CD14-positive monocyte (primary cell): ENCODE data around the gene KRTAP10-4. TPM values are rescaled to one million over a fixed set of nuclear protein-coding genes. Genes with fewer than 3 reads are reported as not detected.
"Not testable (repeated sequence)": the region's sequence is repeated elsewhere in the genome, so short reads cannot be mapped to it uniquely, and the experiment has no call there.

Source experiments
- DNase-seq, 3 donors: peaks; one replicate each; pipeline ENCODE4 v3.0.0-alpha.2; 2011 to 2022
- H2AFZ ChIP-seq: 2 replicates; pipeline ENCODE4 v1.6.0; 2012; ENCODE audit warnings: mild to moderate bottlenecking, low read depth, low read length, inconsistent platforms; ENCODE audit not compliant: insufficient read depth, poor library complexity, severe bottlenecking
- H3K27ac ChIP-seq, 2 donors: 1 replicate in 1 of 2; 2 replicates in 1 of 2; pipeline ENCODE4 v1.5.1; 2012 to 2013; ENCODE audit warnings: low read length in 2 of 2, control low read depth in 1 of 2, inconsistent platforms in 1 of 2, low read depth in 1 of 2, mild to moderate bottlenecking in 1 of 2
- H3K27me3 ChIP-seq, 2 donors: one replicate each; pipeline versions ENCODE4 v1.6.0 to v1.6.1; 2011 to 2013; ENCODE audit warnings: low read length in 2 of 2; ENCODE audit not compliant: control insufficient read depth in 2 of 2, insufficient read depth in 2 of 2
- H3K36me3 ChIP-seq, 2 donors: replicated peaks in 1 of 2; 1 replicate in 1 of 2; 2 replicates in 1 of 2; pipeline versions ENCODE4 v1.5.1 to v1.6.1; 2012 to 2013; ENCODE audit warnings: low read length in 2 of 2, control low read depth in 1 of 2, inconsistent platforms in 1 of 2, mild to moderate bottlenecking in 1 of 2; ENCODE audit not compliant: insufficient read depth in 2 of 2, control insufficient read depth in 1 of 2
- H3K4me1 ChIP-seq, 2 donors: 1 replicate in 1 of 2; 2 replicates in 1 of 2; pipeline versions ENCODE4 v1.5.1 to v1.6.1; 2012 to 2013; ENCODE audit warnings: low read length in 2 of 2, control low read depth in 1 of 2, inconsistent platforms in 1 of 2, mild to moderate bottlenecking in 1 of 2, moderate library complexity in 1 of 2; ENCODE audit not compliant: insufficient read depth in 2 of 2, control insufficient read depth in 1 of 2
- H3K4me2 ChIP-seq: replicated peaks from 2 replicates; pipeline ENCODE3; 2012; ENCODE audit warnings: low read length, moderate library complexity, mild to moderate bottlenecking; ENCODE audit not compliant: poor library complexity, severe bottlenecking; ENCODE audit errors: extremely low read depth
- H3K4me3 ChIP-seq, 3 experiments: fragments of 200-600 bp in 1 of 3; sonication (generic) in 1 of 3; replicated peaks in 1 of 3; 1 replicate in 2 of 3; 2 replicates in 1 of 3; pipeline ENCODE4 v1.5.1; 2011 to 2013; ENCODE audit warnings: low read length in 3 of 3, mild to moderate bottlenecking in 3 of 3, control low read depth in 2 of 3, low read depth in 2 of 3, inconsistent platforms in 1 of 3, moderate library complexity in 1 of 3
- H3K79me2 ChIP-seq: 2 replicates; pipeline ENCODE4 v1.6.0; 2012; ENCODE audit warnings: mild to moderate bottlenecking, control low read depth, inconsistent platforms, low read length, moderate library complexity; ENCODE audit not compliant: insufficient read depth
- H3K9ac ChIP-seq: 2 replicates; pipeline ENCODE4 v1.6.0; 2017; ENCODE audit warnings: low read length, mild to moderate bottlenecking; ENCODE audit not compliant: insufficient read depth, poor library complexity, severe bottlenecking
- H3K9me3 ChIP-seq, 2 donors: replicated peaks in 1 of 2; 1 replicate in 1 of 2; 2 replicates in 1 of 2; pipeline versions ENCODE4 v1.5.1 to v1.6.1; 2012 to 2013; ENCODE audit warnings: low read length in 2 of 2, control low read depth in 1 of 2; ENCODE audit not compliant: control insufficient read depth in 1 of 2, insufficient read depth in 1 of 2
- H4K20me1 ChIP-seq: 2 replicates; pipeline ENCODE4 v1.6.0; 2012; ENCODE audit warnings: mild to moderate bottlenecking, low read length, control low read depth, moderate library complexity; ENCODE audit not compliant: insufficient read depth
- H3K27ac Mint-ChIP-seq, 7 donors: one replicate each; pipeline ENCODE4 v1.8.0; 2020; ENCODE audit warnings: mild to moderate bottlenecking in 7 of 7, mixed read lengths in 7 of 7, moderate library complexity in 6 of 7, inconsistent platforms in 2 of 7
- H3K27me3 Mint-ChIP-seq, 3 donors: one replicate each; pipeline ENCODE4 v1.8.0; 2021 to 2022; ENCODE audit warnings: low read depth in 3 of 3, mild to moderate bottlenecking in 3 of 3, mixed read lengths in 3 of 3, moderate library complexity in 3 of 3, inconsistent platforms in 1 of 3
- H3K36me3 Mint-ChIP-seq, 2 donors: one replicate each; pipeline ENCODE4 v1.8.0; 2020; ENCODE audit warnings: mixed read lengths in 2 of 2, inconsistent platforms in 1 of 2, mild to moderate bottlenecking in 1 of 2
- H3K4me1 Mint-ChIP-seq: one replicate; pipeline ENCODE4 v1.8.0; 2020; ENCODE audit warnings: mild to moderate bottlenecking, mixed read lengths
- H3K4me3 Mint-ChIP-seq, 2 donors: one replicate each; pipeline ENCODE4 v1.8.0; 2020; ENCODE audit warnings: mild to moderate bottlenecking in 2 of 2, mixed read lengths in 2 of 2, moderate library complexity in 1 of 2
- H3K9me3 Mint-ChIP-seq, 7 donors: one replicate each; pipeline ENCODE4 v1.8.0; 2020 to 2022; ENCODE audit warnings: mixed read lengths in 7 of 7, mild to moderate bottlenecking in 6 of 7, moderate library complexity in 6 of 7, inconsistent platforms in 2 of 7
- WGBS: methylation state at CpG from one replicate; pipeline ENCODE4 v1.1.5; 2013; ENCODE audit warnings: missing lambda C conversion rate; ENCODE audit not compliant: insufficient coverage; 5-methylcytosine and 5-hydroxymethylcytosine counted together
- intact Hi-C, 2 donors: fragments of 100-400 bp; cut with micrococcal nuclease; formaldehyde crosslinking; loops; one replicate each; pipeline versions ENCODE4 v1.15.0 to v1.15.1; 2023
- polyA plus RNA-seq, 3 donors: library from polyadenylated mRNA; depleted of rRNA in 1 of 3; unstranded in 2 of 3; stranded (reverse) in 1 of 3; fragments of 300-500 nt in 2 of 3; fragments of >200 nt in 1 of 3; fragmentation: Illumina TruSeq in 2 of 3; gene quantifications; 1 replicate in 2 of 3; 2 replicates in 1 of 3; pipeline ENCODE4 v1.2.3, GENCODE V29; 2012 to 2021
- TF ChIP-seq, protein P1 (sequence below): fragments of 200-600 bp; IDR thresholded peaks from one replicate; pipeline ENCODE4 v1.8.0; 2022; ENCODE audit warnings: antibody characterized with exemption, mild to moderate bottlenecking

Gene KRTAP10-4
- polyA plus RNA-seq, 3 donors, result not detected

DNA sequence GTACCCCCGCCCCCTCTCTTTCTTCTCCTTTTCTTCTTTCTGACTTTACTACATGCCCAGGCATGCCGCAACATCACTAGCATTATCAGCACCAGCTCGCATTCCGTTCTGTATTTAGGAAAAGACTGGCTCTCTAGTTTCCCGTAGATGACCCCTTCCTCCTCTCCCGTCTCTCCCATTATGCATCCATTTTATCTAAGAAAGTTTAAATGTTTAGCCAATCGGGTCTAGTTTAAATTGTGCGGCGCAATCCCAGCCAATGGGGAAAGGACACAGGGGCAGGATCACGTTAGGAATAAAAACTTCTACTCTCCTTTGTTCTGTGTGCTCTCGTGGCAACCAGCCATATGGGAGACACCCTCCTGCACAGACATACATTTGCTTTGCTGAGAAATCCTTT, 24.5 kb downstream of the KRTAP10-4 start:
- no peaks in the 10 kb centered on the region for H3K4me1 ChIP-seq
- H3K27ac Mint-ChIP-seq, result no peak overlapping the region

GRCh38 chr21:44599264-44600029, 25.9 kb downstream of the KRTAP10-4 start:
- Mint-ChIP-seq H3K27ac (no peak overlapping the region), H3K36me3 (no peaks in the 10 kb centered on the region), H3K4me1 (no peaks in the 10 kb centered on the region), H3K4me3 (no peak overlapping the region), H3K27me3 (peaks cover 5 to 6% (median 6%) of the 10 kb centered on the region in 3 donors), H3K9me3 (peaks cover 0 to 11% (median 5%) of the 10 kb centered on the region in 7 donors)
- Histone ChIP-seq H3K4me1 (no peaks in the 10 kb centered on the region), H3K27me3 (no peaks in the 10 kb centered on the region), H3K36me3 (no peaks in the 10 kb centered on the region), H4K20me1 (no peaks in the 10 kb centered on the region), H2AFZ (no peak overlapping the region), H3K4me2 (no peak overlapping the region), H3K79me2 (no peaks in the 10 kb centered on the region), H3K9ac (no peak overlapping the region), H3K9me3 (peaks cover 0 to 3% of the 10 kb centered on the region in 2 donors), H3K27ac (no peak overlapping the region), H3K4me3 (no peak overlapping the region)
- intact Hi-C loops, result no loop called here
- TF ChIP-seq, protein P1, sequence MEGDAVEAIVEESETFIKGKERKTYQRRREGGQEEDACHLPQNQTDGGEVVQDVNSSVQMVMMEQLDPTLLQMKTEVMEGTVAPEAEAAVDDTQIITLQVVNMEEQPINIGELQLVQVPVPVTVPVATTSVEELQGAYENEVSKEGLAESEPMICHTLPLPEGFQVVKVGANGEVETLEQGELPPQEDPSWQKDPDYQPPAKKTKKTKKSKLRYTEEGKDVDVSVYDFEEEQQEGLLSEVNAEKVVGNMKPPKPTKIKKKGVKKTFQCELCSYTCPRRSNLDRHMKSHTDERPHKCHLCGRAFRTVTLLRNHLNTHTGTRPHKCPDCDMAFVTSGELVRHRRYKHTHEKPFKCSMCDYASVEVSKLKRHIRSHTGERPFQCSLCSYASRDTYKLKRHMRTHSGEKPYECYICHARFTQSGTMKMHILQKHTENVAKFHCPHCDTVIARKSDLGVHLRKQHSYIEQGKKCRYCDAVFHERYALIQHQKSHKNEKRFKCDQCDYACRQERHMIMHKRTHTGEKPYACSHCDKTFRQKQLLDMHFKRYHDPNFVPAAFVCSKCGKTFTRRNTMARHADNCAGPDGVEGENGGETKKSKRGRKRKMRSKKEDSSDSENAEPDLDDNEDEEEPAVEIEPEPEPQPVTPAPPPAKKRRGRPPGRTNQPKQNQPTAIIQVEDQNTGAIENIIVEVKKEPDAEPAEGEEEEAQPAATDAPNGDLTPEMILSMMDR, result no peak
- WGBS, result 86% methylated on average over 5 of the region's 8 CpGs
- no peak for DNase-seq

More for the DNA sequence above, 24.5 kb downstream of the KRTAP10-4 start:
- no peaks in the 10 kb centered on the region for H3K79me2 ChIP-seq
- H3K9ac ChIP-seq, result no peak overlapping the region
- H3K36me3 ChIP-seq, result no peaks in the 10 kb centered on the region
- no peak overlapping the region for H3K4me3 Mint-ChIP-seq
- no peaks in the 10 kb centered on the region for H4K20me1 ChIP-seq
- H3K36me3 Mint-ChIP-seq, result no peaks in the 10 kb centered on the region
- peaks cover 0 to 2% (median 0%) of the 10 kb centered on the region in 7 donors for H3K9me3 Mint-ChIP-seq
- no peaks in the 10 kb centered on the region for H3K9me3 ChIP-seq
- no peaks in the 10 kb centered on the region for H3K4me1 Mint-ChIP-seq
- no peak for DNase-seq
- no peaks in the 10 kb centered on the region for H3K27me3 ChIP-seq
- TF ChIP-seq, protein P1, result no peak
- WGBS, result 88% methylated on average over 6 of the region's 11 CpGs
- H3K27me3 Mint-ChIP-seq, result peaks cover 2 to 13% (median 6%) of the 10 kb centered on the region in 3 donors
- H3K4me3 ChIP-seq, result no peak overlapping the region
- no peak overlapping the region for H3K4me2 ChIP-seq
- intact Hi-C loops, result no loop called here
- H2AFZ ChIP-seq, result no peak overlapping the region
- H3K27ac ChIP-seq, result no peak overlapping the region

DNA sequence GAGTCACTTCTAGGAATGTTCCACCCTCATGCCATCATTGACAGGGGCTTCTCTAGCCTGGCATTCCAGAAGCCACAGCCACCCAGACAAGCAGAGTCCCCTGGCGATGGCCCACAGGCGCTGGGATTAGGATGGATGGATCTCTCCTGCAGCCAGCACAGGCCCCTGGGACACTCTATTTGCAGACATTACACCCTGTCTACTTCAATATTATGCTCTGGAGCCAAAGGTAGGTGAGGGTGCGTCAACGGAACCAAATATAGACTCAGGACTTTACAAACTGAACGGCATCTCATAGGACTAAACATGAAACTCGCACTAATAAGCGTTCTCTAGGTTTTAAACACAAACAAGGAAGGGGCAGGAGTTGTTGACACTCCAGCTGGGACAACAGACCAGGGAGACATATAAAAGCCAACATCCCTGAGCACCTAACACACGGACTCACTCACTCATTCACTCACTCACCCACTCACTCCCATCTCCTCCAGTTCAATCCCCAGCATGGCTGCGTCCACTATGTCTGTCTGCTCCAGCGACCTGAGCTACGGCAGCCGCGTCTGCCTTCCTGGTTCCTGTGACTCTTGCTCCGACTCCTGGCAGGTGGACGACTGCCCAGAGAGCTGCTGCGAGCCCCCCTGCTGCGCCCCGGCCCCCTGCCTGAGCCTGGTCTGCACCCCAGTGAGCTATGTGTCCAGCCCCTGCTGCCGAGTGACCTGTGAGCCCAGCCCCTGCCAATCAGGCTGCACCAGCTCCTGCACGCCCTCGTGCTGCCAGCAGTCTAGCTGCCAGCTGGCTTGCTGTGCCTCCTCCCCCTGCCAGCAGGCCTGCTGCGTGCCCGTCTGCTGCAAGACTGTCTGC, 26.8 kb downstream of the KRTAP10-4 start, which contains the start of gene KRTAP10-7:
TSS of gene KRTAP10-7 (plus strand) at position 480 of the 861 bp plus-strand sequence. CDS start at position 505, 25 bp downstream.
- H3K79me2 ChIP-seq, intact Hi-C loops, H3K4me1 Mint-ChIP-seq, H3K36me3 ChIP-seq, H3K4me2 ChIP-seq, H3K4me1 ChIP-seq, H3K4me3 Mint-ChIP-seq, H3K27ac ChIP-seq, H3K4me3 ChIP-seq, DNase-seq, H3K27me3 ChIP-seq, H4K20me1 ChIP-seq, H2AFZ ChIP-seq, H3K36me3 Mint-ChIP-seq, H3K9me3 ChIP-seq, H3K27me3 Mint-ChIP-seq, H3K9ac ChIP-seq, H3K27ac Mint-ChIP-seq: not testable (repeated sequence)
- 82% methylated on average over 12 of the region's 23 CpGs for whole genome bisulfite sequencing
- H3K9me3 Mint-ChIP-seq, result peaks cover 0 to 11% (median 6%) of the 10 kb centered on the region in 7 donors
